ENCODE data around the gene PRSS2. TPM values are rescaled to one million over a fixed set of nuclear protein-coding genes. Genes with fewer than 3 reads are reported as not detected.
"Not testable (repeated sequence)": the region's sequence is repeated elsewhere in the genome, so short reads cannot be mapped to it uniquely, and the experiment has no call there.

Gene PRSS2
- total RNA-seq: not detected
- long read RNA-seq: 0 reads

DNA sequence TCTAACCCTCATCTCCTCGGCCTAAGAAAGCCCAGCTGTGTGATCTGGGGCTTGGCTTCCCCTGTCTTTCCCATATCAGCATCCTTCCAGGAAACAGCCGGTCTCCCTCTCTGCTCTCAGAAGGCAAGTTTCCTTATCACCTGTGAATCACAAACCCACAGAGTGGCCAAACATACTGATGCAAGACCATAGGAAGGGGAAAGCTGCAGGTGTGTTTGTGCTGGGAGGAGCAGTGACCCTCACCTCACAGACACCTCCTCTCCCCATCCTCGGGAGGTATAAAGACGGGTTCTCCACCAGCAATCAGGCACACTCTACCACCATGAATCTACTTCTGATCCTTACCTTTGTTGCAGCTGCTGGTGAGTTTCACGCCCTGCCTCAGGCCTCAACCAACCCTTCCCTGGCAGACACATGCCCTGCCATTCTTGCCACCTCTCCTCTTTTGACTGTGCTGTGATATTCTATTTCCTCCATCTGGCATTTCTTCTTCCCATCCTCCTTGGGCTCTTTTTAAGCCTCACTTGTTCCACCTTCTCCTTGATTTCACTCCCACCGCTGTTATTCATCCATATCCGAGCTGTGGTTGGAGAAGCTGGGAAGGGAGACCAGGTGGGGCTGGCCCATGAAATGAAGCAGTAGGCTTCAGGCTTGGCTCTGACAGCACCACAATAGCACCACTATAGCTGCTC lies at the start of gene PRSS2:
Gene PRSS2, plus strand, starts transcription at position 310 of the 692 bp plus-strand sequence. Its CDS starts 13 bp downstream, at position 323.
- DNase-seq: no peak
- ATAC-seq (ENCODE audit: poor library complexity): no peak
- intact Hi-C loops (cut with DNase I): no loop called here

DNA sequence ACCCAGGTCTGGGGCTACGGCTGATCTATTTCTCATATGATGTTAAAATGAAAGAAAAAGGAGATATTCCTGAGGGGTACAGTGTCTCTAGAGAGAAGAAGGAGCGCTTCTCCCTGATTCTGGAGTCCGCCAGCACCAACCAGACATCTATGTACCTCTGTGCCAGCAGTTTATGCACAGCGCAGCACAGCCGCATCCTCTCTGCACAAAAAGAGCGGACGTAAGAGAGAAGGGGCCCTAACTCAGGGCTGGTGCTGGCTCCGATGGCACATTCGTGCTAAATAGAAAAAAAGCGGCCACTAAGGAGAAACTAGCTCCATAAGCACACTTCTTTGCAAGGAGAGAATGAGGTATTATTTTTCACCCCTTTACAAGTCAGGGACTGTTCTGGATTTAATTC lies 49.8 kb upstream of the PRSS2 start:
- DNase-seq (no peak), ATAC-seq (ENCODE audit: poor library complexity) (no peak)
- intact Hi-C loops (cut with DNase I): no loop called here

DNA sequence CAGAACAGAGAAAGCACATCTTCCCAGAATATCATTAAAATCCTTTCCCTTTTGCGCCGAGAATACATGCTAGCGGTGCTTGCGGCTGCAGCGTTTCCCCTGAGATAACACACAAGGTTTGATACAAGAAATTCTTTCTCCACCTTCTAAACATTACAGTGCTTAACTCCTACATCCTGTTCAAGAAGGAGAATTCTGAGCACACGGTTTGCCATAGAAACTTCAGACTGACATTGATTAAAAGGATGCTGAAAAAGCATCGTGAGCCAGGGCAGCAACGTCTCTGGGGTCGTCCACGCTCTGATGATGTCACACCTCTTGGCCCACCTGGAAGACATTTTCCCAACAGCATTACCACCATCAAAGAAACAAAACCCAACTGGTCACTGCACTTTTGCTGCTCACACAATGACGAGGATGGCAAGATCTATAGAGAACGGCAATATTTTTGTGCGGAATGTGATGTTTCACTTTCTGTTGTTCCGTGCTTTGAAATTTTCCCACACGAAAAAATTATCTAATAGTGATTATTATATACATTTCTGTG lies 48.4 kb upstream of the PRSS2 start:
- no peak for ATAC-seq (ENCODE audit: poor library complexity)
- DNase-seq: no peak
- intact Hi-C loops (cut with DNase I): no loop called here

DNA sequence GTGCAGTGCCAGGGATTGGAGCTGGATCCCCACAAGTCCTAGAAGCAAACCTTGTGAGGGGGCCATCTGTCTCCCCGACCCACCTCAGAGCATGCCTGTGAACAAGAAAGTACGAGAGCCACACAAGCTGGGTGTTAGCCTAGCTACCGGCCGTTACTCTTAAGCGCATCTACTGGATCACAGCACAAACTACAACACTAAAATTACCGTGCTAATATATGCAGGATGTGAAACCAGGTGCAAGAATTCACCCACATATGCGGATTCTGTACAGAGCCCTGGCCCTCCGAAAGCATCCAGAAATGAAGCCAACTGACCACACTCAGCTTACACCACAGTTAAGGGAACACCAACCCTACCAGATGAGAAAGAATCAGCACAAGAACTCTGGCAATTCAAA lies 37.5 kb upstream of the PRSS2 start:
- ATAC-seq (ENCODE audit: poor library complexity) (no peak), DNase-seq (no peak)
- intact Hi-C loops (cut with DNase I): no loop called here

DNA sequence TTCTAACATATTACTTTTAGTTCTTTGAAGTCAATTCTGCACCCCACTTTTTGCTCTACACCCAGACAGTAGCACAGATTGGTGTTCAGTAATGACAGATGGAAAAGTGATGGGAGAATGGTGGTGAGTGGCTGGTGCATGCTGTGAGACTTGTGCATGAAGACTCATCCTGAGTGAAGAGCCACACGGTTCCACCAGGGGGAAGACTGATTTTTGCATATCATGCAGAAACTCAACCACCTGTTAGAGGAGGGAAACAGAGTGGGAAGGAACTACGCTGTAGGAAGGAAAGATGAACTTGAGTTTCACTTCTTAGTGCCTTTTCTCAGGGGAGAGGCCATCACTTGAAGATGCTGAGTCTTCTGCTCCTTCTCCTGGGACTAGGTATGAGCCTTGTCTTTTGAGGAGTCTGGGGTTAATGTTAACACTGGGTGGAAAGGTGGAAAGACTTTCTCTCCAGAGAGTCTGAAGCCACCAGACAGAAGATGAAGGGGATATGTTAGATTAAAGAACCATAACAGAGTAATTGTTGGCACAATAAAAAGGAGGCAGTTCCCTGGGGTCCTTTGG lies 30.8 kb upstream of the PRSS2 start:
- no peak for ATAC-seq (ENCODE audit: poor library complexity)

DNA sequence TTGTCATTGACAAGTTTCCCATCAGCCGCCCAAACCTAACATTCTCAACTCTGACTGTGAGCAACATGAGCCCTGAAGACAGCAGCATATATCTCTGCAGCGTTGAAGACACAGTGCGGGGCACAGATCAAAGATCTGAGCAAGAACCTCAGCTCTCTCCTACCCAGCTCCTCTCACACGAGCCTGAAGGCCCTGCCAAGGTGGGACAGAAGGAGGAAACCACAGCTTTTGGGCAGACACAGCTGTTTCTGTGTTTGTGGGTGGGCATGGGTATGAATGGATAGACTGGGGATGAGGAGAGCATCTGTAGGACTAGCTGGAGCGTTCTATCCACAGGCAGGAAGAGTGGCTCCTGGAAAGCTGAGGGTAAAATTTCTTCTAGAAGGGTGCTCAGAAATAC lies 30.0 kb upstream of the PRSS2 start:
- no peak for ATAC-seq (ENCODE audit: poor library complexity)
- no peak for DNase-seq
- intact Hi-C loops (cut with DNase I): no loop called here

More for the DNA sequence above, 30.8 kb upstream of the PRSS2 start:
- DNase-seq: no peak
- intact Hi-C loops (cut with DNase I): no loop called here

DNA sequence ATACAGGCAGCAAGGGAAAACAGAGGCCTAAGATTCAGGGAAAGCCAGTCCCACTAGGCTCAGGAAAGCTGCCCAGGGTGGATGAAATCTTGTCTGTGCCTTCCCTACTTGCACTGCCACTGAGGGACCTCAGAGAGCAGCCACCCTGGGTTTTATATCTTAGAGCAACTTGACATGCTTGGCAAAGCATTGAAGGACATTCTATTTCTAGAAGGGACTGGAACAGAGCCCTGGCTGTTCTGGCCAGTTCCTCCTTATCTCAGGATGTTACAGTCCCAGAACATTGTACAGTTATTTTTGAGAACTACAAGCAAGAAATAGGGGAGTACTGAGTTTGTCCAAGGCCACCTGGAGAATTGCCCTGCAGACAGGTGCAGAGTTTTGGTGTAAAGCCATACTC lies 28.8 kb upstream of the PRSS2 start:
- DNase-seq (peak; percentile 51), ATAC-seq (ENCODE audit: poor library complexity) (peak; percentile 96)
- intact Hi-C loops (cut with DNase I): not testable (repeated sequence)

DNA sequence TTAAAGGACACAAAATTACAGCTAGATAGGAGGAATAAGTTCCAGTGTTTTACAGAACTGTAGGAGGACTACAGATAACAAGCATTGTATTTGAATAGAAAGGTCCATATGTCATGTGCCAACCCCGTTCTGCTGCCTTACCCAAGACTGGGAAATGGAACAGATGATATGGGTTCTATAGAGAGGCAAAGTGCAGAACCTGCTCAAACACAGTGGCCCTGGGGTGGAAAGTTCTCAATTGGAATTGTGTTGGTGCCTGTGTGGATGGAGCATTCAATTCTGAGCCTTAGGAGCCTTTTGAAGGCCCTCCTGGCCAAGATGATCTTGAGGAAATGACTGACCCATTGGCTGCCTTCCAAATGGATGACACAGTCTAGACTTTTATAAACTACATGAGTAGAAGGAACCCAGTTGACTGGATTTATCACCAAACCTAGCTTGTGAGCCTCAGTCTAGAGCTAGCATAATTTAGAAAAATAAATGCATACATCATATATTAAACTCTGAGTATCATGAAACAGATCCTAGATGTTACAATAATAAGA lies 25.6 kb upstream of the PRSS2 start:
- DNase-seq: no peak
- no peak for ATAC-seq (ENCODE audit: poor library complexity)
- intact Hi-C loops (cut with DNase I): no loop called here

DNA sequence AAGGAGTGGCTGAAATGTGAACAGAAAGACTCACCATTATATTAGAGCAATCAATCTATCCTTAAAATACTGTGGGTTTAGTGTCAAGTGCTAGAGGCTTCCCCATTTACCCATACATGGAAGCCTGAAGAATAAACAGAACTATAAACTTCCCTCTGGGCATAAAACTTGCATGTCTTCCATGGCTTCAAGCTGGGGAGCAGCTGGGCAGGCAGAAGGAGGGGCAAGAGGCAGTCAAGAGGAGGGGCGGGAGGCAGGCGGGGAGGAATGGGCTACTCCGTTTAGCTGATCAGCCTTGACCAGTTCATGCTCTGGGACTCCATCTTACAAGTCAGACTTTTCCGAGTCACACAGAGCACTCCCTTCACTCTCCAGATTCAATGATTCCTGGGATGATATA lies 25.0 kb upstream of the PRSS2 start:
- ATAC-seq (ENCODE audit: poor library complexity) (no peak), DNase-seq (no peak)
- intact Hi-C loops (cut with DNase I): no loop called here

DNA sequence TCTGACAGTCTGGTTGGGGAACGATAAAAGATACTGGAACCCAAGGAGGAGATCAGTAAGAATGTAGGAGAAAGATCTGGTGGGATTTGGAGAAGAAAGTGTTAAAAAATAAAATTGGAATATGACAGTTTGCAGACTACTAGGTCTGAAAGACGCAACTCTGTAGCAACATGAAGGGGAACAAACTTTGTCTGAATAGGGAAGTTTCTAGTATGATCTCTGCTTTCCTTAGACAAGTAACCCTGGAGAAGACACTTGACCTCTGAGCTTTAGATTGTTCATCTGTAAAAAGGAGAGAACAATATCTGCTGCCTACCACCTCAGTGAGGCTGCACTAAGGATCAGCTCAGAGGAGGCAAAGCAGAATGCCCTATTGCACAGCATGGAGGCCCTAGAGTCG lies 24.5 kb upstream of the PRSS2 start:
- DNase-seq (no peak), ATAC-seq (ENCODE audit: poor library complexity) (no peak)
- intact Hi-C loops (cut with DNase I): no loop called here

DNA sequence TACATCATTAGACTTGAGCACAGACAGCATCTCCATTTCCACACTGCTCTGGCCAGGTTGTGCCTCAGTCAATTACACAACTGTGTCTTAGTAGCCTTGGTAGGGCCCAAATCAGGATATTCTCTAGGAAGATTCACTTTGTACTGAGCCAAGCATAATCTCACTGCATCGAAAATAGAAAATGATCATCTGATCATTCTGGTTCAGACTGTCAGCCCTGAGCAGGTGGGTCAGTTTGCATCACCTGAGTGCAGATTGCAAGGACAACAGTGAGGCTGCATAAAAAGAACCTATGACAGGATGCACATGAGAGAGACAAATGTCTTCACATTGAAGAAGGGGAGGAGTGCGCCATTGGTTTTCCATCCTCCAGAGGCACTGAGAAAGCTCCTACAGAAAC lies 22.4 kb upstream of the PRSS2 start:
- ATAC-seq (ENCODE audit: poor library complexity); intact Hi-C loops (cut with DNase I): not testable (repeated sequence)

DNA sequence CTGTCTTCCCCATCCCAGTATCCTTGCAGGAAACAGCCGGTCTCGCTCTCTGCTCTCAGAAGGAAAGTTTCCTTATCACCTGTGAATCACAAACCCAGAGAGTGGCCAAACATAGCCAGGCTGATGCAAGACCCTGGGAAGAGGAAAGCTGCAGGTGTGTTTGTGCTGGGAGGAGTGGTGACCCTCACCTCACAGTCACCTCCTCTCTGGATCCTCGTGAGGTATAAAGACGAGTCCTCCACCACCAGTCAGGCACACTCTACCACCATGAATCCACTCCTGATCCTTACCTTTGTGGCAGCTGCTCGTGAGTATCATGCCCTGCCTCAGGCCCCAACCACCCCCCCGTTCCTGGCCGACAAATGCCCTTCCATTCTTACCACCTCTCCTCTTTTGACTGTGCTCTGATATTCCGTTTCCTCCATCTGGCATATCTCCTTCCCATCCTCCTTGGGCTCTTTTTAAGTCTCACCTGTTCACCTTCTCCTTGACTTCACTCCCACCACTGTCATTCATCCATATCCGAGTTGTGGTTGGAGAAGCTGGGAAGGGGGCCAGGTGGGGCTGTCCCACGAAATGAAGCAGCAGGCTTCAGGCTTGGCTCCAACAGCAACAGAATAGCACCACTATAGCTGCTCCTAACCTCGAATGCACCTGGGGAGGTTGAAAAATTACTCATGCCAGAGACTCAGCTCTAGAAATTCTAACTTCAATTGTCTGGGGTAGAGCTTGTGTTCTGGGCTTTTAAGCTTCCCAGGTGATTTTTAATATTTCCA lies 21.4 kb upstream of the PRSS2 start, which contains the start of gene PRSS1:
Gene PRSS1, plus strand, starts transcription at position 255 of the 776 bp plus-strand sequence. Its CDS starts 13 bp downstream, at position 268.
- no peak for DNase-seq
- no peak for ATAC-seq (ENCODE audit: poor library complexity)
- intact Hi-C loops (cut with DNase I): no loop called here

More for the DNA sequence above, 22.4 kb upstream of the PRSS2 start:
- not testable (repeated sequence) for DNase-seq

DNA sequence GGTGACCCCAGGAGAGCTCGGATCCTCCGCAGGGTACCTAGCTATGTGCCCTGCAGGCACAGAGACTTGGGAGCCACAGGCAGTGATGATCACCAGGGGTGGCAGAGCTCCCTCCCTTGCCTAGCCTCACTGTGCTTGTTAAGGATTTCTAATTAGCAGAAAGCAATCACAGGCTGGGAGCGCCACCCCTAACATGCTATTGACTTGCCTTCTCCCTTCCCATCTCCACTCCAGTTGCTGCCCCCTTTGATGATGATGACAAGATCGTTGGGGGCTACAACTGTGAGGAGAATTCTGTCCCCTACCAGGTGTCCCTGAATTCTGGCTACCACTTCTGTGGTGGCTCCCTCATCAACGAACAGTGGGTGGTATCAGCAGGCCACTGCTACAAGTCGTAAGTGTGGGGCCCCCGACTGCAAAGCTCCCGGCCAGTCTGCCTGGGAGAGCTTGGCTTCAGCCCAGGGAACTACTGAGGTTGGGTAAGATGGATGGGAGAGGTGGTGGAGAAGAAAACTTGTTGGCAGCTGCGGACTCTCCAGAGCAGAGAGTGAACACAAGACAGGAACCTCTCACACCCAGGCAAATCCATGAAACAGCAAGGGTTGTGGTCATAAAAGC lies 20.3 kb upstream of the PRSS2 start:
- no peak for ATAC-seq (ENCODE audit: poor library complexity)
- DNase-seq: no peak
- intact Hi-C loops (cut with DNase I): no loop called here

DNA sequence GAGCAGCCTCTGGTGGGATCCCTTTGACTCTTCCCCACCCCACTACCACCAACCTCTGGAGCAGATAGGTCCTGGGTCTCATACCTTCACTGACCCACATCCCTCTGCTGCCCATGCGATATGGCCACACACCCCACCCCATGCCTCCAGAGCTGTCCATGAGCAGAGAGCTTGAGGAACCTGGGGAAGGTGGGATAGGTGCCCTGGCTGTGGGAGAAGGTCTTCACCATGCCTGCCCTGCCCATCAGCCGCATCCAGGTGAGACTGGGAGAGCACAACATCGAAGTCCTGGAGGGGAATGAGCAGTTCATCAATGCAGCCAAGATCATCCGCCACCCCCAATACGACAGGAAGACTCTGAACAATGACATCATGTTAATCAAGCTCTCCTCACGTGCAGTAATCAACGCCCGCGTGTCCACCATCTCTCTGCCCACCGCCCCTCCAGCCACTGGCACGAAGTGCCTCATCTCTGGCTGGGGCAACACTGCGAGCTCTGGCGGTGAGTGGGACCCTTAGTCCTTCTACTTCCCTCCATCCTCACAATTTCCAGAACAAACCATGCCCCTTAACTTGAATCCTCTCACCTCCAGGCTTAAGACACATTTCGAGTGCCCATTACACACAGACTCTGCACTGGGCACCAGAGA lies 19.1 kb upstream of the PRSS2 start:
- intact Hi-C loops (cut with DNase I); DNase-seq; ATAC-seq (ENCODE audit: poor library complexity): not testable (repeated sequence)

DNA sequence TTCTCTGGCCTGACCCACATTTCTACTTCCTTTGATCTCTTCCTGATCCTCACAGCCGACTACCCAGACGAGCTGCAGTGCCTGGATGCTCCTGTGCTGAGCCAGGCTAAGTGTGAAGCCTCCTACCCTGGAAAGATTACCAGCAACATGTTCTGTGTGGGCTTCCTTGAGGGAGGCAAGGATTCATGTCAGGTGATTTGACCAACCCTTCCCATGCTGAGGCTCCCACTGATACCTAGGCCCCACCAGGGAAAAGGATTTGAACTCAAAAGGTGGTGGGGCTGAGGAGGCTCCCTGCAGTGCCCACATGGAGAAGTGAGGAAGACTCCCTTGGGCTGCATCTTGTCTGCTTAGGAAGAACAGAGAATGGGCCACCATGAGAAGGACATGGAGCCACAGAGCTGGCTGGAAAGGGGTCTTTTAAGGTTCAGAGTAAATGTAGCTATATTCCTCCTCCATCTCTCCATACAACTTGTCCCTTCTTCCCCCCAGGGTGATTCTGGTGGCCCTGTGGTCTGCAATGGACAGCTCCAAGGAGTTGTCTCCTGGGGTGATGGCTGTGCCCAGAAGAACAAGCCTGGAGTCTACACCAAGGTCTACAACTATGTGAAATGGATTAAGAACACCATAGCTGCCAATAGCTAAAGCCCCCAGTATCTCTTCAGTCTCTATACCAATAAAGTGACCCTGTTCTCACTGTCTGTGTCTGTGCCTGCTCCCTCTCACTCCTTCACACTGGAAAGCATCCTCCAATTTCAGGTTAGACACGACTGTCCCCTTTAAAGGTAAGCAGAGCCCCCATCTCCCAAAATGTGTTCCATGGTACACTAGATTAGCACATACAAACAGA lies 18.2 kb upstream of the PRSS2 start:
- ATAC-seq (ENCODE audit: poor library complexity) (no peak), DNase-seq (no peak)
- intact Hi-C loops (cut with DNase I): no loop called here

DNA sequence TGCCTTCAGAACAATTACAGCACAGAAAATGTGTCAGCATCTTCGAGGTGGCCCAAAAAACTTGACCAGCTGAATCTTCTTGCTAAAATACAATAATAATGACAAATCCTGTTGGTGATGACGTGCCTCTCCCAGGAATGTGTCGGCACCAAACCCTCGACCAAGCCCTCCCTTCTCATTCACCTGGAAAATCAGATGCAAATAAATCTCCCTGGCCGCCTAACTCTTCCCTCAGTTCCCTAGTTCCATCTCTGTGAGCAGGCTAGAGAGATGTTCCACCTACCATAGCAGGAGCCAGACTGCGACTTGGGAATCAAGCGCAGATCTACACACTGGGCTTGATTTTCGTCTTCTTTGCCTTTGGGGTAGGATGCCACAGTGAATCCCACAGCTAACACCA lies 17.4 kb upstream of the PRSS2 start:
- intact Hi-C loops (cut with DNase I): no loop called here
- ATAC-seq (ENCODE audit: poor library complexity) (no peak), DNase-seq (no peak)

DNA sequence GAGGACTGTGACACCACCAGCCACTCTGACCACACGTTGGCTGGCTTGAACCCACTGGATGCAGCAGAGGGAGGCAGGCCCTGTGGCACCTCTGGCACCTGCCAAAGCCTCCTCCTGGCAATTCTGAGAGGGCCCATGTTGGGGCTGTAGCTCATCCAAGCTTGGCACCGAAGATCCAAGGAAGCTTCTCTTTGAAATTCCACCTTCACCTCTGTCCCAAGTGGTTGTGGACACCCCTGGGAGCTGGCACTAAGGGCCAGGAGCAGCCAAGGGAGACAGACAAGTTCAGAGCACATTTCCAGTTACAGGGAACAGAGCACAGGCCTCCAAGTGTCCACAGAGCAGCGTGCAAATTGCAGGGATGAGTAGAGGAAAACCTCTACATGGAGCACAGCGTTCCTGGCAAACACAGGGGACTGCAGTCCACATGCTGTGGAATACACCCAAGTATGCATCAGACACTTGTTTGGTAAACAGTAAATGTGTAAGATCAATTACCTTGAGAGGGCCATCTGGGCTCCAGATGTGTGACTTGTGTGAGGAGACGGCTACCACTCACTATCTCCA lies 16.8 kb upstream of the PRSS2 start:
- ATAC-seq (ENCODE audit: poor library complexity); intact Hi-C loops (cut with DNase I); DNase-seq: not testable (repeated sequence)

All from Right ventricle myocardium superior (tissue), 1 donor.